Stimulated activated naive CD4-positive, alpha-beta T cell (primary cell): ENCODE data around the gene NRGN.

ENCODE experiments used
- DNase-seq, 6 experiments: peaks; one replicate each; lab custom pipeline; 2025; lab: John Stamatoyannopoulos, UW

The NRGN gene

DNA sequence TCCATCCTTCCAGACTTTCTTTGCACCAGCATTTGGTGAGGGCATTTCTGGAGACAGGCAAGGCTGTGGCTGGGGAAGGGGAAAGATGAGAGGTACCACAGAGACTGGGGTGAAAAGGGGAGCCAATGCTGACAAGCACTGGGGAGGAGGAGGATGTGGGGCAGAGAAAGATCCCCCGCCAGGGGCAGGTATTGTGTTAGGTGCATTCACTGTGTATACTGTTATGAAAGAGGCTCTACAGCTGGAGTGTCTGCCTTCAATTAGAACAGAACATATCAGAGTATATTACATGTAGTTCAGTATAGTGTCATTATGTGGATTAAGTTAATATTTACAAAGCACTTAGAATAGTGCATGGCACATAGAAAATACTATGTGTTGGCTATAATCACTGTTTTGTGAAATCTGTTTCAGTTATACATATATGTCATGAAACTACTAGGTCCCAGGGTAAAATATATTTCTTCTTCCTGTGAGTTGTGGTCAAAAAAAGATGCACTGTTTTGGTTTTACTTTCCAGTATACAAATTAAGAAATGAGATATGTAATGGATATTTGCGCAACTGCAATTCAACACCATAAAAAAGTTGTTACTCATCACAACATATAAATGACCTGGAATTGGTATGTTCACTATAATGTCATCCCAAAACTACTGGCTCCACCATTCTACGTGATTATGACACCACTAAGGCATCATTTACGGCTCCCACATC lies 52.0 kb downstream of the NRGN start:
- no peak for DNase-seq

DNA sequence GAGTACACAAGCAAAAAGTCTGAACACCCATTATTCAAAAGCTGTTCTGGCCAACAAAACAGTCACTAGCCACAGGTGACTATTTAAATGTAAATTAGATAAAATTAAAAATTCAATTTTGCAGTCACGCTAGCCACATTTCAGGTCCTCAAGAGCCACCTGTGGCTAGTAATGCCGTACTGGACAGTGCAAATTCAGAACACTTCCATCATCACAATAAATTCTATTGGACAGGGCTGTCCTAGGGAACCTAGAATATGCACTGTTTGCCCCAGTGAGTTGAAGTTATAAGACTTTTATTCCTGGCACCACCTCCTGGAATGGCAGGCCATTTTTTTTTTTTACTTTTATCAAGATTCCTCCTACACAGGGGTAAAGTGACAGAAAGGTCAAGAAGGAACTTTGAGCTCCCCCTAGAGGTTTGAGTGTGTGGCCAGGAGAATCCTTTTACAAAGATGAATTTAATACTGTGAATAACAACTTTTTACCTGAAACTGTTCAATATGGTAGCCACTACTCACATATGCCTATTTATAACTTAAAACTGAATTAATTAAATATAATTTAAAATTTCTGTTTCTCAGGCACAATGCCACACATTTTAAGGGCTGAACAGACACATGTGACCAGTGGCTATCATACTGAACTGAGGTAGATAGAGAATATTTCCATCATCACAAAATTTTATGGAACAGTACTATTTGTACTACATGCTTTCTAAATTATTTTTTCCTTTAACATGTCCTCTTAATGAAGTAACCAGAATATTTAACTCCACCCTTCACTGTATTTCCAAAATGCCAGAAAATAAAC lies 53.9 kb downstream of the NRGN start:
- peak in 3 of 6 experiments; percentile 4 to 40 (median 21) for DNase-seq

DNA sequence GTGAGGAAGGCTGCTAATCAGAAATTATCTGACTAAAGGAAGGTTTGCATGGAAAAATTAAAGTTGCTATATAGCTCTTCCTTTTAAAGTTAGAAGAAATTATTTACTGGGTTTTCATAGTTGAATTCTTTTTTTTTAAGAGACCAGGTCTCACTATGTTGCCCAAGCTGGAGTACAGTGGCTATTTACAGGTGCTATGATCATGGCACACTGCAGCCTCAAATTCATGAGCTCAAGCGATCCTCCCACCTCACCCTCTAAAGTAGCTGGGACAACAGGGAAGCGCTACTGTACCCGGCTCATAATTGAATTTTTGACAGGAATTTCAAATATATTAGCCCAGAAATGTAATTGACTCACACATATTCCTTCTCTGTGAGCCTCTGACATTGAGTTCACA lies 56.6 kb downstream of the NRGN start:
- DNase-seq: no peak
